Left lung (tissue), 10 donors: Measurements from ENCODE around the gene MET. TPM values are rescaled to one million over a fixed set of nuclear protein-coding genes. Genes with fewer than 3 reads are reported as not detected.
"Not testable (repeated sequence)": the region's sequence is repeated elsewhere in the genome, so short reads cannot be mapped to it uniquely, and the experiment has no call there.

Experiments
- ATAC-seq: fragments of 200-7000 bp; cut with Tn5 transposase; one replicate; pipeline ENCODE4 v1.9.1; 2020; ENCODE audit warnings: moderate library complexity
- DNase-seq, 4 donors: peaks; one replicate each; pipeline ENCODE4 v3.0.0-alpha.2; 2013 to 2020
- H3K27ac ChIP-seq, 2 donors: fragments of 200-600 bp; sonication (generic) in 1 of 2; one replicate each; pipeline versions ENCODE4 v1.5.0 to v1.8.0; 2020 to 2021
- H3K27me3 ChIP-seq, 2 donors: fragments of 200-600 bp; sonication (generic) in 1 of 2; one replicate each; pipeline versions ENCODE4 v1.5.0 to v1.8.0; 2020 to 2021
- H3K36me3 ChIP-seq, 2 donors: fragments of 200-600 bp; sonication (generic) in 1 of 2; one replicate each; pipeline versions ENCODE4 v1.5.0 to v1.8.0; 2020 to 2021
- H3K4me1 ChIP-seq, 2 donors: fragments of 200-600 bp; one replicate each; pipeline ENCODE4 v1.8.0; 2021
- H3K4me3 ChIP-seq, 2 donors: fragments of 200-600 bp; sonication (generic) in 1 of 2; one replicate each; pipeline versions ENCODE4 v1.5.0 to v1.8.0; 2020 to 2021; ENCODE audit warnings: mild to moderate bottlenecking in 1 of 2
- H3K9me3 ChIP-seq, 2 donors: fragments of 200-600 bp; sonication (generic) in 1 of 2; one replicate each; pipeline versions ENCODE4 v1.5.0 to v1.8.0; 2020 to 2021
- intact Hi-C, 2 donors: fragments of 100-400 bp; cut with DNase I; formaldehyde crosslinking; loops; one replicate each; pipeline versions ENCODE4 v1.11.2 to v1.14.2; 2022
- polyA plus RNA-seq, 6 donors: library from polyadenylated mRNA; unstranded; fragments of 120-200 nt; gene quantifications; one replicate each; pipeline ENCODE4 v1.2.1, GENCODE V29; 2013; ENCODE audit not compliant: insufficient read length in 6 of 6
- total RNA-seq, 2 donors: library from RNA; stranded (reverse); fragmentation: NEBNext Ultra II Directional; extraction: Animal tissue kit (Norgen Biotek cat#: 25700); gene quantifications; one replicate each; pipeline ENCODE4 v1.2.1, GENCODE V29; 2021
- TF ChIP-seq, protein P1 (sequence below), 2 donors: fragments of 200-600 bp; sonication (generic) in 1 of 2; IDR thresholded peaks; one replicate each; pipeline versions ENCODE4 v1.5.0 to v1.8.0; 2021; ENCODE audit warnings: antibody characterized with exemption in 2 of 2
- donor health status: DM: no; HTN: yes; CAD: no.
- donor health status: DM: no; HTN: no; CAD: no.

The MET gene
- total and polyA plus RNA-seq, 8 donors, result 24.7 to 89.3 (median 32.1) TPM

- intact Hi-C loops, result loop anchor here in 1 of 2 donors (10.0 kb wide), 1 partner anchor 570 kb away; no protein-coding TSS in a partner anchor
- DNase-seq (no peak), ATAC-seq (no peak)
- Histone ChIP-seq H3K4me3 (no peak overlapping the region), H3K27ac (no peak overlapping the region), H3K4me1 (peaks cover 0 to under 1% of the 10 kb centered on the region in 2 donors), H3K36me3 (no peaks in the 10 kb centered on the region), H3K9me3 (no peaks in the 10 kb centered on the region), H3K27me3 (no peaks in the 10 kb centered on the region)
- TF ChIP-seq, protein P1, sequence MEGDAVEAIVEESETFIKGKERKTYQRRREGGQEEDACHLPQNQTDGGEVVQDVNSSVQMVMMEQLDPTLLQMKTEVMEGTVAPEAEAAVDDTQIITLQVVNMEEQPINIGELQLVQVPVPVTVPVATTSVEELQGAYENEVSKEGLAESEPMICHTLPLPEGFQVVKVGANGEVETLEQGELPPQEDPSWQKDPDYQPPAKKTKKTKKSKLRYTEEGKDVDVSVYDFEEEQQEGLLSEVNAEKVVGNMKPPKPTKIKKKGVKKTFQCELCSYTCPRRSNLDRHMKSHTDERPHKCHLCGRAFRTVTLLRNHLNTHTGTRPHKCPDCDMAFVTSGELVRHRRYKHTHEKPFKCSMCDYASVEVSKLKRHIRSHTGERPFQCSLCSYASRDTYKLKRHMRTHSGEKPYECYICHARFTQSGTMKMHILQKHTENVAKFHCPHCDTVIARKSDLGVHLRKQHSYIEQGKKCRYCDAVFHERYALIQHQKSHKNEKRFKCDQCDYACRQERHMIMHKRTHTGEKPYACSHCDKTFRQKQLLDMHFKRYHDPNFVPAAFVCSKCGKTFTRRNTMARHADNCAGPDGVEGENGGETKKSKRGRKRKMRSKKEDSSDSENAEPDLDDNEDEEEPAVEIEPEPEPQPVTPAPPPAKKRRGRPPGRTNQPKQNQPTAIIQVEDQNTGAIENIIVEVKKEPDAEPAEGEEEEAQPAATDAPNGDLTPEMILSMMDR (IDR thresholded peaks at IDR 0.05), result no peak
These were observed 143.0 kb downstream of the MET start for GRCh38 chr7:116815041-116815440.

DNA sequence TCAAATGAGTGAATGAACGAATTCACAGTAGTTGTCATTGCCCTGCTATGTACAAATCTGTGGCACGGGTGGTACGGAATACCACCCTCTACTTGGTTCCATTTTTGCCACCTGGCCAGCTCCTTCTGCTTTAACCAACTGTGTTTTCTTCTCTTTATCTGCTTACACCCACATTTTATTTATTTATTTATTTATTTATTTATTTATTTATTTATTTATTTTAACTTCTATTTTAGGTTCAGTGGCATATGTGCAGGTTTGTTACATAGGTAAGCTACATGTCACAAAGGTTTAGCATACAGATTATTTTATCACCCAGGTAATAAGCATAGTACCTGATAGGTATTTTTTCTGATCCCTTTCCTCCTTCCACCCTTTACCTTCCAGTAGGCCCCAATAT, 148.2 kb downstream of the MET start:
- no peaks in the 10 kb centered on the region for H3K27me3 ChIP-seq

DNA sequence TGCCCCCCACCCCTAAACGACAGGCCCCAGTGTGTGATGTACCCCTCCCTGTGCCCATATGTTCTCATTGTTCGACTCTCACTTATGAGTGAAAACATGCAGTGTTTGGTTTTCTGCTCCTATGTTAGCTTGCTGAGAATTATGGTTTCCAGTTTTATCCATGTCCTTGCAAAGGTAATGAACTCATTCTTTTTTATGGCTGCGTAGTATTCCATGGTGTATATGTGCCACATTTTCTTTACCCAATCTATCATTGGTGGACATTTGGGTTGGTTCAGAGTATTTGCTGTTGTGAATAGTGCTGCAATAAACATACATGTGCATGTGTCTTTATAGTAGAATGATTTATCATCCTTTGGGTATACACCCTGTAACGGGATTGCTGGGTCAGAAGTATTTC, 149.7 kb downstream of the MET start:
- H3K4me3 ChIP-seq, intact Hi-C loops, H3K27me3 ChIP-seq, H3K4me1 ChIP-seq, H3K9me3 ChIP-seq, H3K27ac ChIP-seq, DNase-seq, H3K36me3 ChIP-seq, ATAC-seq: not testable (repeated sequence)

More for the DNA sequence above, 148.2 kb downstream of the MET start:
- no peaks in the 10 kb centered on the region for H3K4me1 ChIP-seq
- no peak overlapping the region for H3K27ac ChIP-seq
- intact Hi-C loops, result no loop called here
- no peaks in the 10 kb centered on the region for H3K9me3 ChIP-seq
- TF ChIP-seq, protein P1 (IDR thresholded peaks at IDR 0.05), result no peak
- DNase-seq (no peak), ATAC-seq (no peak)
- no peaks in the 10 kb centered on the region for H3K36me3 ChIP-seq
- no peak overlapping the region for H3K4me3 ChIP-seq

DNA sequence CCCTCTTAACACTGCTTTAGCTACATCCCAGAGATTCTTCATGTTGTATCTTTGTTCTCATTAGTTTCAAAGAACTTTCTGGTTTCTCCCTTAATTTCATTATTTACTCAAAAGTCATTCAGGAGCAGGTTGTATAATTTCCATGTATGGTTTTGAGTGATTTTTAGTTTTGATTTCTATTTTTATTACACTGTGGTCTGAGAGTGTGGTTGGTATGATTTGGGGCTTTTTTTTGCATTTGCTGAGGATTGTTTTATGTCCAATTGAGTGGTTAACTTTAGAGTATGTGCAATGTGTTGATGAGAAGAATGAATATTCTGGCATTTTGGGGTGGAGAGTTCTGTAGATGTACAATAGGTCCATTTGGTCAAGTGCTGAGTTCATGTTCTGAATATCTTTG, 152.5 kb downstream of the MET start:
- H3K4me3 ChIP-seq, result no peak overlapping the region
- DNase-seq, result no peak
- intact Hi-C loops, result no loop called here

GRCh38 chr7:116828281-116828680, 156.3 kb downstream of the MET start:
- TF ChIP-seq, protein P1 (IDR thresholded peaks at IDR 0.05), result no peak
- H3K4me1 ChIP-seq, result no peaks in the 10 kb centered on the region
- H3K27me3 ChIP-seq, result no peaks in the 10 kb centered on the region
- no peaks in the 10 kb centered on the region for H3K36me3 ChIP-seq
- no peak overlapping the region for H3K4me3 ChIP-seq
- intact Hi-C loops, result no loop called here
- no peak for ATAC-seq
- DNase-seq, result no peak
- no peak overlapping the region for H3K27ac ChIP-seq
- no peaks in the 10 kb centered on the region for H3K9me3 ChIP-seq

More for the DNA sequence above, 152.5 kb downstream of the MET start:
- Histone ChIP-seq H3K9me3 (no peaks in the 10 kb centered on the region), H3K36me3 (no peaks in the 10 kb centered on the region), H3K27ac (no peak overlapping the region), H3K27me3 (no peaks in the 10 kb centered on the region), H3K4me1 (no peaks in the 10 kb centered on the region)
- no peak for ATAC-seq
- TF ChIP-seq, protein P1 (IDR thresholded peaks at IDR 0.05), result no peak

DNA sequence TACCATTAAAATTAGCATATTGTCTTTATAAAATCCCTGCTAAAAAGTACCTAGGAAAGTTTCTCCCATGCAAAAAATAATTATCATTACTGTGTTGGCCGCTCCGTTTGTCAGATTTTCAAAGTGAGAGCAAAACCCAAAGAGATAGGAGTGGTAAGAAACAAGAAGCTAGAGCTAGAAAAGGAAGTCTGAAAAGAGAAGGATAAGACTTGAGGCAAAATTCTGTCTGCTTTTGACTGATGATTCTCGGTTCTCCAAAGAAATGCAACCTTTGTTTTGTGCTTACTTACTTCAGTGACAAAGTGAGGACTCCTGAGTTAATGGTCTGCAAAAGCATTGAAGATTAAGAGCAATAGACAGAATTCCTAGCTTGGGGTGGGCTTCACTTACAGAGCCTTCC, 157.0 kb downstream of the MET start:
- H3K4me1 ChIP-seq, result no peaks in the 10 kb centered on the region
- H3K4me3 ChIP-seq, result no peak overlapping the region
- no peaks in the 10 kb centered on the region for H3K36me3 ChIP-seq
- no peak overlapping the region for H3K27ac ChIP-seq
- TF ChIP-seq, protein P1 (IDR thresholded peaks at IDR 0.05), result no peak
- H3K27me3 ChIP-seq, result no peaks in the 10 kb centered on the region
- intact Hi-C loops, result no loop called here
- no peak for DNase-seq
- no peak for ATAC-seq
- no peaks in the 10 kb centered on the region for H3K9me3 ChIP-seq
